ENCODE data around the gene DDC.
A peak's percentile ranks its signal among the peaks of the same experiment; 100 is the strongest.

The DDC gene

DNA sequence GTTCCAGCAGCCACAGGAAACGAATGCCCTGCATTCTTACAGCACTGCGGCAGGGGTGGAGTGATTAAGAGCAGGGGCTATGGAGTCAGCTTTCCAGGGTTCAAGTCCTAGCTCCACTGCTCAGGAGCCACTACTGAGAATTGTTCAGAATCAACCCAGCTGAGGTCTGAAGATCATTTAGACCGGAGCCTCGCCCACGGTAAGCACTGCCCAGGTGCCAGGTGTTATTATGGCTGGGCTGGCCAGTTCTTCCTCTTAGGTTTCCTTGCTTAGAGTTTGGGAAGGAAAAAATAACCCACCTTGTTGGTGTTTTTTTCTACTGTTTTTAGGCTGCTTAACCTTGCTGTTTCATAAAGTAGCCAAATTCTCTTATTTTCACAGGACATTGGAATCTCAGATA lies 110.2 kb downstream of the DDC start:
- no peak for DNase-seq (ENCODE audit: low spot score)

DNA sequence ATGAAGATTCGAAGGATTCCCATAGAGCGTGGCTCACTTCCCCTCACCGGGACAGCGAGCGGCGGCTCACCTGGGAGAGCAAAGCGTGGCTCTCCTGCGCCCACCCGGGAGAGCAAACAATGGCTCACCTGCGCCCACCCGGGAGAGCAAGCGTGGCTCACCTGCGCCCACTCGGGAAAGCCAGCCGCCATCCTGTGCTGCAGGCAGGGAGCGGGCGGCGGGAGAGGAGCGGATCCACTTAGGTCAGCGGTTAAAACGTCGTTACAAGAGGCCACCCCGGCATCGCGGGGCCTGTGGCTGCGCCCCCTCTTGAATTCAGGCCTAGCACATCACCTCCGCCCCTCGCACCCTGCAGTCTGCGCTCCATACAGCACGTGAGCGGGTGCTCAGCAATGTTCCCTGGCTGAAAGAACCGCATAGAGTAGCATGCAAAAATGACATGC lies 114.6 kb downstream of the DDC start:
- DNase-seq (ENCODE audit: low spot score): no peak

DNA sequence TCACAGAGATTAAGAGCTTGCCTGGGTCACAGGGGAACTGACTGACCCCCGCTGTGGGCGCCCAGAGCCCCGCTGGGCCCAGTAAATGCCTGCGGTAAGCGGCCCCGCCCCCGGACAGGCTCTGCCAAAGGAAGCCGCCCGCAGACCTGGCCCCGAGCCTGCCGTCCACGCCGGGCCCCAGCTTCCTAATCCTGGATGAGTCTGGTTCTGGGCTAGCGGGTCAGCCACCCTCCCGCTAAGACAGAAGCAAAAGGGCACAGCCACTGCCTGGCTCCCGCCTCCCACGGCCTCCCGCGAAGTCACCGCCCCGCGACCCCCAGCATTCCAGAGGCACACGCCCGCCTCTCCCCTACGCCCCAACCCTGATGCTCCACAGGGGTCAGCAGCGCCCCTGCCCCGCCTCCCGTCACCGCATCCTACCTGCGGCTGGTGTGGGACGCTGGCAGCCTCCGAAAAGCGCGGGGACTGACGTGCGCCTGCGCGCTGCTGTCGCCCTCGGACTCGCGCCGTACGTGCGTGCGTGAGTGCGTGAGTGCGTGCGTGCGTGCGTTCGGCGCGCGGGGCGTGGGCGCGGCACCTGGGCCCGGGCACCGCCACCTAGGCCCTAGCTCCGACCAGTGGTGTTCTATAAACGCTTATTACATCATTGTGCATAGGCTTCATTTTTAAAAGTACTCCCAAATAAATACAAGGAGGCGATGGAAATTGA lies 115.2 kb downstream of the DDC start, which contains the start of gene FIGNL1:
FIGNL1 (minus strand) TSS at position 470 of the 709 bp plus-strand sequence. CDS start 3,063 bp downstream, outside the sequence.
- DNase-seq (ENCODE audit: low spot score): peak; percentile 79

DNA sequence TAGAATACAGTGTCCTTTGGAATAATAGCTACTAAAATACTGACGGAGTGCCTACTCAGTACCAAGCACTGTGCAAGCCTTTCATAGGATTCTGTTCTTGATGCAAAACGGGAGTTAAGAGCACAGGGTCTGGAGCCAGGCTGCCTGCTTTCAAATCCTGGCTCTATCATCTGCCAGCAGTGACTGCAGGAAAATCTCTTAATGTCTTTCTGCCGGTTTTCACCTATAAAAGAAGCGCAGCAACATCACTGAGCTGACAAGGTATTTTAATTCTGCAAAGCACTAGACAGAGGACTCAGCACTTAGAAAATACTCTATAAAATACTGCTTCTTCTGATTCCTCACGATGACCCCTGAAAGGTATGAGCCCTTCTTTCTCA lies 115.7 kb downstream of the DDC start:
- no peak for DNase-seq (ENCODE audit: low spot score)

DNA sequence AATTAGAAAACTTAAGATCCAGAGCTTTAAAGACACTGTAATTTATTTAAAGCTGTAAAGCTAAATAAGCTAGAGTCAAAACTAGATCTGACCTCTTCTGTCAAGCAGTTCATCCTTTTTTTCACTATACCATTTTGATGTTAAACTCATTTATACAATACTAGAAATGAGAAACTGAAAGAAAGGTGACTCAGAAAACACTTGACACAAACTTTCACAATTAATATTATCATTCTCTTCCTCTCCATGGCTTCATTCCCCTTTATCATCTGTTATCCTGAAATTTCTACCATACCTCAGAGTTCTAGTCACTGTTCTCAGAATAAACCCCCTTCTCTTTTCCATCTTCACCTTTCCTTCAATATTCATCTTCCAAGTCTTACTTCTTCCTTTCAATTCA lies 116.4 kb downstream of the DDC start:
- no peak for DNase-seq (ENCODE audit: low spot score)

DNA sequence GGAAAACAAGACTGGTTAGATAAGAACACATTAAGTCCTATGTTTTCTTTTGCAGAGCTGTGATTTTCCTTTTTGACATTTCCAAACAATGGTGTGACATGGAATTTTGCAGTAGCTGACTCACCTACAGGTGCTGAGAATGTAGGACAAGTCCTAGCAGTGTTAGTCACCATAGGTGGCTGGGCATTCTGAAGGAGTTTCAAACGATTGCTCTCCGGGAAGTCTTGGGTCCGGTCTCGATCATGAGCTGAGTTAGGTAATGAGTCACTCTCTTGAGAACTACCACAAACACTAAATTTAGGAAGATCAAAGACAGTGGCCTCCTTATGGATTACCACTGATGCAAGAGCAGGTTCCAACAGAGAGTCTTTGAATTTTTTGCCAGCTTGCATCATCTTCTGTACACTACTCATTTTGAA lies 118.7 kb downstream of the DDC start:
- no peak for DNase-seq (ENCODE audit: low spot score)

DNA sequence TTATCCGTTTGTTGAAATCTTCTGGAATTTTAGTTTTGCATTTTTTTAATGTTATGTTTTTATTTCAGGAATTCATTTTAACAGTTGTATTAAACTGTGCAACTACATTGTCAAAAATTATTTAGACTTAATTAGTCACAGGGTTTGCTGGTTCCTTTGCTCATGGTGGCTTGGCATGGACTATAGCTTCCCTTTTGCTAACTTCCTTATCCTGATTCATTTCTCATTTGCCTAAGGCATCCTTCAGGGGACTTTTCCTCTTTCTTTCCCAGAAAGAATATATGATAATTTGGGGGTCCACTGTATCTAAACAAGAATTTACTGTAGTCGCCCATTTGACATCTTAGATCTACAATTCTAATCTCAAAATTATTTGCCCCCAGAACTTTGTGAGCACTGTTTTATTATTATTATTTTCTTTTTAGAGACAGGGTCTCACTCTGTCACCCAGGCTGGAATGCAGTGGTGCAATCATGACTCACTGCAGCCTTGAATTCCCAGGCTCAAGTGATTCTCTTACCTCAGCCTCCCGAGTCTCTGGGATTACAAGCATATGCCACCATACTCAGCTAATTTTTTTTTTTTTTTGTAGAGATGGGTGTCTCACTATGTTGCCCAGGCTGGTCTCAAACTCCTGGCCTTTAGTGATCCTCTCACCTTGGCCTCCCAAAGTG lies 128.9 kb downstream of the DDC start:
- no peak for DNase-seq (ENCODE audit: low spot score)

DNA sequence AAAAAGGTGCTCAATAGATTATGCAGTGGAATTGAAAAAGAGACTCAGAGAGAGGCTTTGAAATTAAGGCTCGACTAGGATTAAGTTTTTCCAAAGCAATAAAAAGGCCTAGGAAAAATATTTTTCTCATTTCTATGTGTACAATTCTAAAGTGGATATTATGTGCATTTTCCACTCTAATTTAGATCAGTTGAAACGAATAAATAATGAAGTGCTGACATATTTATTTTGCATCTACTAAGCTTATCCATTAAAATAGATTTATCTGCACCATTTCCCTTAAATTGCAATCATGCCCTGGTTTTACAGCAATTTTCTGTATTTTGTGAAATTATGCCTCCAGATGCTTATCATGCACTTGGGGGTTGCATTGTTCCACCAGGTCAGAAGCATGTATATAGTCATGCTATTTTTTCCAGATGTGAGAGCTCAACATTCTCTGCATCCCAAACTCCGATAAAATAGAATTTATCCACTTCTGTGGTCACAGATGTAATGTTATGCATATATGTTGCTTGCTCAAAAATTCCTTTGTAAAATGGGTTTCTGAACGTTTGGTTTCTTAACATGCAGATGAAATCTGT lies 133.4 kb downstream of the DDC start:
- no peak for DNase-seq (ENCODE audit: low spot score)

DNA sequence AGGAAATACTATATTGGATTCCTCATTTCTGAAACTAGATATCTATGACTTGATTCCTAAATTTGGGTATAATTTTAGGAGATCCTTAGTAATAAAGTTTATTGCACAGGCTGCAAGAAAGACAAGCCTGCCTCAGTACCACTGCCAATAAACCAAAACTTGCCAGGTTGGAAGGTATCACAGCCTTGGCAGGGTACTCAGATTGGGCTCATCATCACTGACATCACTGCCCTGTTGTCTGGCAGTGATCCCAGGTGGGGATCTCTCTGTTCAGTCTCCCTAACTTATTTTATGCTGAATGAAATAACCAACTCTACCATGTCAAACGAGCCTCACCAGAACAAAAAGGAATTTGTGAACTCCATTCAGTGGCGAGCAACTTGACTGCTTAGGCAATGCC lies 133.9 kb downstream of the DDC start:
- no peak for DNase-seq (ENCODE audit: low spot score)

DNA sequence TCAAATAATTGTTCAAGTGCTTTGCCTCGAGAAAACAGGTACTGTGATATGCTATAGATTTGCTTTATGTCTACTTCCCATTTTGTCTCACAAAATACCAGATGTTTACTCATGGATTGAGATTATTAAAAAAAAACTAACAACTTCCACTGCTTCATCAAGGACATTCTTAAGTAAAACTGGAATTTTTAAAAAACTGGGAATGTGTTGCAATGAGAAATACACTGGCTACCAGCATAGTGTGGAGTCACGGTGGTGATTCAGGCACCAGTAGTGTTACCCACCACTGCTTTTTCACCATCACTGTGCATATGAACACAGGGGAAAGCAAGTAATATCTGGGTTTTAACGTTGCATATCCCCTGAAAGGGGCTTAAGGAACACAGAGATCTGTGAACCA lies 136.3 kb downstream of the DDC start:
- DNase-seq (ENCODE audit: low spot score): no peak

DNA sequence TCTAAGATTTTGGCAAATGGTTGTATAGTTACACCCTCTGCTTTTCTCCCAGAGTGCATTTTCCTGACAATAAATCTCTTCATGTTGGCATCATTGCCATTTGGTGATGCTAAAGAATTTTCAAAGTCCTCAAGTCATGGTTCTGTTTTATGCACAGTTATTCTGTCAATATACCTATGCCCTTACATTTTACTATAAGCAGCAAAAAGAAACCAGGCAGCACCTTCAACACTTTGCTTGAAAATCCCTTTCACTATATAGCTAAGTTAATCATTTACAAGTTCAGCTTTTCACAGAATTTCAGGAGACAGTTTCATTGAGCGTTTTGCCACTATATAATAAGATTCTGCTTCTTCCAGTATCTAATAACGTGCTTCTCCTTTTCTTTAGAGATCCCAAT lies 137.7 kb downstream of the DDC start:
- DNase-seq (ENCODE audit: low spot score): no peak

DNA sequence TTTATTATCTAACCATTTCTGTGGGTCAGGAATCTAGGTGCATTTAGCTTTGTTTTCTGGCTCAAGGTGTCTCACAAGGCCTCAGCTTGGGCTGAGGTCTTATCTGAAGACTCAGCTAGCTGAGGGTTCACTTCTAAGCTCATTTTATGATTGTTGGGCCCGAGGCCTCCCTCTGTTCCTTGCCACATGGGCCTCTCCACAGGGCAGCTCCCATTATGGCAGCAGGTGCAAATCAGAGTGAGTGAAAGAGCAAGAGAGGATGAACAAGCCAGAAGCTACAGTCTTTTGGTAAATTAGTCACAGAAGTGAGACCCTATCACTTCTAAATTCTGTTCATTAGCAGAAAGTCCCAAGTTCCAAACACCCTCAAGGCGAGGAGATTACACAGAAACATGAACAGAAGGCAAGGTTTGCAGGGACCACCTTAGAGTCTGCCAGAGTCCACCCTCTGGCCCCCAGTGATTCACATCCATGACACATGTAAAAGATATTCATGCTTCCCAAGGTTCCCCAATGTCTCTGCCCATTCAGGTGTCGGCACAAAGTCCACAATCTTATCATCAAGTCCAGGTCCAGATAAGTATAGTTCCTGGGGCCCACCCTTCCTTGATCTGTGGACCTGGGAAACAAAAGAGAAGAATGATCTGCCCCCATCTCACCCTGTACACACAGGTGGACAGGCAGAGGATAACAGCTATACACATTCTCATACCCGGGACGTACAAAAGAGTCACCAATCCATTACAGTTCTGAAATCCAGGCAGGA lies 138.7 kb downstream of the DDC start:
- no peak for DNase-seq (ENCODE audit: low spot score)

DNA sequence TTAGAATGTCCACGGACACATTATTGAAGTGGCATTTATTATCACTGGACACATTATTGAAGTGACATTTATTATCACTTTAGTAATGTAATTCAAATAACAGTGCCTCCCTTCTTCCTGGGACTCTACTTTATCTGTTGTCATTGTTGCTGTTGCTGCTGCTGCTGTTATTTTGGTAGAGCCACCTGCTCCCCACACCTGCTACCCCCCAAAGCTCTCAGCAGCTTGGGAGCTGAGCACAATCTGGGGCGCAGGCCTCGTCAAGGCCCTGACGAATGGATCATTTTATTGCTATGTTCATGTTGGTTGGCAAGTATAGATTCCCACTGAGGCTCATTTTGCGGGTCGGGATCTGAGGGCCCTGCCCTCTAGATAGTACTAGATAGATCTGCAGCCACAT lies 139.9 kb downstream of the DDC start:
- no peak for DNase-seq (ENCODE audit: low spot score)

DNA sequence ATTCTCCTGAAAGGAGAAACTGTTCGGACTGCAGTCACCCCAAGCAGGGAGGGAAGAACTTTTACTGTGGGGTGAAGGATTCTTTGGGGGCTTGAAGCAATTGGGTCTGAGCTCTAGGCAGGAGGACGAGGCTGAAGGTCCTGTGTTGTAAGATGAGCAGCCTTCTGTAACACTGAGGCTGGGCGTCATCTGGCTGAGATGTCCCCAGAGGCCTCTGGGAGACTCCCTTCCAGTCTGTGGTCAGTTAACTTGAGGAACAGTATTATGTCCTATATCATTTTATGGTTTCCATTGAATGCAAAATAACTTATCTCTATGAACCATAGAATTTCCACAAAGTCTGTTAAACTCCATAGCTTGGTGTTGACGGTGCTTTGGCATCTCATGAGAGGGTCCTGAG lies 141.3 kb downstream of the DDC start:
- DNase-seq (ENCODE audit: low spot score): no peak

DNA sequence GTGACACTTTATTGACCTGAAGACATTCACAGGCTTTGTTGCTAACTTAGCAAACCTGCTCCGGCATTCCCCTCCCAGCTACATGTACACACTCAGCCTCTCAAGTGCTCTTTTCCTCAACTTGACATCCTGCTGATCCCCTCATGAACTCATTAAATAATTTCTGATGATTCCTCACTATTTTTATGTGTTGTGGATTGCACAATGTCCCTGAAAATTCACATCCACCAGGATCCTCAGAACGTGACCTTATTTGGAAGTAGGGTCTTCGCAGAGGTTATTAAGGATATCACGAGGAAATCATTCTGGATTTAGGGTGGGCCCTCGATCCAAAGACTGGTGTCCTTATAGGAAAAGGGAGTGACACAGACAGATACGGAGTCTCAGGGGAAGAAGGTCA lies 142.3 kb downstream of the DDC start:
- no peak for DNase-seq (ENCODE audit: low spot score)

DNA sequence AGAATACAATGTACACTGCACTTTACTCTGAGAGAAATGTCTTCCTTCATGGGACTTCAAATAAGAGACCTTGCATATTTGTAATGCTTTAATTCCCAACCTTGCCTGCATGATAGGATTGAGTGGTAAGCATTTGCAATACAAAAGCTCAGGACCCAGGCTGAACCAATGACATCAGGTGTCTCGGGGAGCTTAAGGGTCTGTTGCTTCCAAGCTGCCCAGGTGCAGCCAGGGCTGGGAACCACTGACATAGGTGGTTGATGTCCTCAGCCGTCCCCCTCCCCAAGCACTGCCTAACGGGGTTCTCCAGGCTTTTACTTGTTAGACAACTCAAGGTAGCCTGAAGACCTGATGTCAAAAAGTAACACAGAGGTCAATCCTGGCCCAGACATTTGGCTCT lies 144.2 kb downstream of the DDC start:
- no peak for DNase-seq (ENCODE audit: low spot score)

DNA sequence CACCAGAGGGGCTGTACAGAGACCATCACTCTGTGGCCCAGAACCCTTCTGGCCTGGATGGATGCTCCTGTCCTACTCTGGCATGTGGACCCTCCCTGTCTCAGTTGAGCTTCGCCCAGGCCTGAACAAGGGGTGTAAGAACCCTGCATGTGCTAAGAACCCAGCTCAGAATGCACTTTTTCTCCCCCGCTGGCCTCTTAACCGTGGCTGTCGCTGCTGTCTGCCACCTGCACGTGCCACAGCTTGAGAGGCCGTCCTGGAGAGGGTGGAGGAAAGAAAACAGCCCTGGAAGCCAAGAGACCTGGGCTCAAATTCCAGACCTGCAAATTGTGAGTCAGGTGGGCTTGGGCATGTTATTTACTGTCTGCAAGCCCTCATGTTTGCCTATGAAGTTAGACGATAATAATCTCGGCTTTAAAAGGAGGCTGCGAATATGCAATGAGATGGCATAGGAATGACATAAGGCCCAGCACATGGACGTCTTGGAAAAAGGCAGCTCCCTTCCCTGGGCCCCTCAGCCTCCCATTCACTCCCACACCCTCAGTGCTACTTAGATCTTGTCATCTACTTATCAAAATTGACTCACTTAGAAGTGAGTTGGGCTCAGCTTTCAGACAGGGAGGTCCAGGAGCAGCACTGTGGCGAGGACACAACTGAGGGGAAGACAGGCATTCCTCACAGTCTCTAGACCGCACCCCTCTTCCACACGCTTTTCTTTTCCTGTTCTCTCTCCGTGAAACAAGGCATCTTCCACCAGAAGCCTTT lies 146.5 kb downstream of the DDC start:
- DNase-seq (ENCODE audit: low spot score): no peak

DNA sequence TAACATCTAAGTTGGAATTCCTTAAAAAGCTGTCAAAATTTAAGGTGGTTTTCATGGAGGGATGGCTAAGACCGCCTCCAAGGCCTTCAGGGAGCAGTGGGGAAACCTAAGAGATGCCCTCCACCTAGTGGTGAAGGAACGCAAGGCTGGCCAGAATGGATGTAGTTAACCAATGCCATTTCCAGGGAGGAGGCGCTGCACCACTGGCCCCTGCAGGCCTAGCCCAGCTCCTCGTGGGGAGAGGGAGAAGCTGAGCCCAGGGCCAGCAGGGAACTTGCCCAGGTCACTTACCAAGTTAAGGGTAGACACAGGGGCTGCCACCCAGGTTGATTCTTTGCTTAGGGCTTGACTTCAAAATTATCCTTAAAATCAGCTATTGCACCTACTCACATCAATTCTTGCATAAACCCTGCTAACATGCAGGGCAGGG lies 147.1 kb downstream of the DDC start:
- no peak for DNase-seq (ENCODE audit: low spot score)

DNA sequence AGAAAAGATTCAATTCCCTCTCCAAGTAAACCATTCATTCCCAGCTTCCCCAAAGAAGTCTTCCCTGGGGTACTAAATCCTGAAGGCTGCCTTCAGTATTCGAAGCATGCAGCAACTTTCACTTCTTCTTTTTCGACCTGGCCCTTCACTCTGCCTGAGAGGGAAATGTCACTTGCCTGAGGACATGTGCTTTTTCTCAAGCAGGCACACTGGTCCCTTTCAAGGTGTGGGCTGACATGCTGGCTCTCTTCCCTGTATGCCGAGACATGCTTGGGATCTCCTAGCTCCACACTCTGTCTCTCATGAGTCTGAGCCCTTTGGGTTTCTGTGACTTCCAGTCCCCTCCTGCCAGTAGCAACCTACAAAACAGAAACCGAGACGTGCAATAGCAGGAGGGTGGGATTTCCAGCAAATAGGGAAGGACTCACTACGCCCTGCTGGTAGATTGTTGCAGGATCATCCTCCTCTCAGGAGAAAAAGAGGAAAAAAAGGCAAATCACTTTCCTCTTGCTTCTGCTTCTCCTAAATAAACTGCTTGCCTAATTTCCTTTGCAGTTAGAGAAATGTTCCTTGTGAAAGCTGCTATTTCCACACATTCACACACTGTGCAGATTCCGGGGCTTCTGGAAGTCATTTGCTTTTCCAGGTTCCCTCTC lies 148.6 kb downstream of the DDC start:
- DNase-seq (ENCODE audit: low spot score): no peak

DNA sequence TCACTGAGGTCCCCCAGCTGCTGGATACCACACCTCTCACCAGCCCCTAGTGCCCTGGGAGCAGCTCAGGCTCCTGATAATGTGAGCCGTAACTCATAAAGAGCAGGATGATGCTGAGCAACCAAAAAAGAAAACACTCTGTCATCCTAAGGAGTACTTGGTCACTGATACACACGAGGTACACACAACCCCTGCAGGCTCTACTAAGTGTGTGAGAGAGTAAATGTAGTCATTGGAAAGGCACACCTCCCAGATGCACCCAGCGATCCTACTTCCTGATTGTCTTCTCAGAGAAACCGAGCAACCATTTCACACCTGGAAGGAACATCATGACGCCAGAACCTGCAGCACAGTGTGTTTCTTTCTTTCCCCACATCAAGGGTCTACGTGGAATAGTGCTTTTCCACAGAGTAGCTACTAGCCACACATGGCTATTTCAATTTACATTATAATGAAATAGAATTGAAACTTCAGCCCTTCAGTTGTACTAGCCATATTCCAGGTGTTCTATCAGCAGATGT lies 149.3 kb downstream of the DDC start:
- DNase-seq (ENCODE audit: low spot score): no peak

DNA sequence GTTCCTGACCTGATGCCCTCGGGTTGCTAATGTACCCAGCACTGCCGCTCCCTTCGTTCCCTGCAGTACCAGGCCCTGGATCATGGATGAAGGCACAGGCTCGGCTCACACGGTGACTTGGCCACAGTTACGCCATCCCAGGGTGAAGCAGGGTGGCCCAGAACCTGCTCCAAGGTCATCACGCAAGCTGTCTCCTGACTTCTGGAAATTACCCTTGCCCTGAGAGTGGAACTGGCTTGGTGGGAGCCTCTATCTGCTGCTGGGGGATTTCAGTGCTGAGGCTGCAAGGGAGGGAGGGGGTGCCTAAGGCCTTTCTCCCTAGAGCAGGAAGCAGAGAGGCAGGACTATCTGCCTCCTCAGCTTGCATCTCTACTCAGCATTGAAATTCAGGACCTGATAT lies 151.6 kb downstream of the DDC start:
- DNase-seq (ENCODE audit: low spot score): no peak
